Loucy (cell line): ENCODE measurements around the gene CEP63.

Source experiments
- H2AFZ ChIP-seq: fragments of 200-600 bp; sonication (generic); 2 replicates; pipeline ENCODE4 v1.6.0; 2016; ENCODE audit warnings: antibody characterized with exemption, mild to moderate bottlenecking, low read length, moderate library complexity
- H3F3A ChIP-seq: fragments of 200-600 bp; 2 replicates; pipeline ENCODE4 v1.6.0; 2016; ENCODE audit warnings: antibody characterized with exemption, low read depth, mild to moderate bottlenecking
- H3K27me3 ChIP-seq: fragments of 200-600 bp; sonication (generic); 2 replicates; pipeline ENCODE4 v1.6.1; 2014; ENCODE audit warnings: low read length, mild to moderate bottlenecking; ENCODE audit not compliant: insufficient read depth, poor library complexity, severe bottlenecking
- H3K36me3 ChIP-seq: fragments of 200-600 bp; sonication (generic); 2 replicates; pipeline ENCODE4 v1.6.1; 2016; ENCODE audit warnings: low read length; ENCODE audit not compliant: insufficient read depth
- H3K4me1 ChIP-seq: fragments of 200-600 bp; sonication (generic); 2 replicates; pipeline ENCODE4 v1.5.1; 2014; ENCODE audit warnings: low read length, mild to moderate bottlenecking; ENCODE audit not compliant: insufficient read depth, poor library complexity, severe bottlenecking
- H3K4me2 ChIP-seq: fragments of 200-600 bp; sonication (generic); 2 replicates; pipeline ENCODE4 v1.6.0; 2014; ENCODE audit warnings: antibody characterized with exemption, low read length, low read depth, mild to moderate bottlenecking; ENCODE audit not compliant: poor library complexity, severe bottlenecking
- H3K4me3 ChIP-seq: fragments of 200-600 bp; sonication (generic); 2 replicates; pipeline ENCODE4 v1.5.1; 2014; ENCODE audit warnings: low read length, mild to moderate bottlenecking, mixed read lengths; ENCODE audit not compliant: poor library complexity, severe bottlenecking
- H3K79me2 ChIP-seq: fragments of 200-600 bp; sonication (generic); 2 replicates; pipeline ENCODE4 v1.6.1; 2014; ENCODE audit warnings: low read length; ENCODE audit not compliant: insufficient read depth
- H3K9ac ChIP-seq: fragments of 200-600 bp; sonication (generic); 2 replicates; pipeline ENCODE4 v1.6.0; 2014; ENCODE audit warnings: mild to moderate bottlenecking, low read depth, low read length, moderate library complexity; ENCODE audit not compliant: poor library complexity, severe bottlenecking
- H3K9me2 ChIP-seq: fragments of 200-600 bp; sonication (generic); replicated peaks from 2 replicates; pipeline ENCODE4 v1.6.1; 2016; ENCODE audit warnings: low read depth, low read length, mixed read lengths
- H3K9me3 ChIP-seq: fragments of 200-600 bp; sonication (generic); 2 replicates; pipeline ENCODE4 v1.6.1; 2014; ENCODE audit warnings: mild to moderate bottlenecking, antibody characterized with exemption, low read length, low read depth; ENCODE audit not compliant: insufficient read depth
- H4K20me1 ChIP-seq: fragments of 200-600 bp; sonication (generic); 2 replicates; pipeline ENCODE4 v1.6.0; 2014; ENCODE audit warnings: antibody characterized with exemption, low read length, mild to moderate bottlenecking; ENCODE audit not compliant: insufficient read depth, poor library complexity, severe bottlenecking
- EZH2phosphoT487 ChIP-seq: fragments of 200-600 bp; IDR thresholded peaks from 2 replicates; pipeline ENCODE4 v1.6.1; 2018; ENCODE audit warnings: antibody characterized with exemption, mild to moderate bottlenecking, moderate library complexity, borderline replicate concordance
- TF ChIP-seq, protein P1 (sequence below): fragments of 200-600 bp; sonication (generic); conservative IDR thresholded peaks from 2 replicates; pipeline ENCODE4 v1.5.1; 2014; ENCODE audit warnings: mild to moderate bottlenecking, antibody characterized with exemption, low read length

Gene CEP63

DNA sequence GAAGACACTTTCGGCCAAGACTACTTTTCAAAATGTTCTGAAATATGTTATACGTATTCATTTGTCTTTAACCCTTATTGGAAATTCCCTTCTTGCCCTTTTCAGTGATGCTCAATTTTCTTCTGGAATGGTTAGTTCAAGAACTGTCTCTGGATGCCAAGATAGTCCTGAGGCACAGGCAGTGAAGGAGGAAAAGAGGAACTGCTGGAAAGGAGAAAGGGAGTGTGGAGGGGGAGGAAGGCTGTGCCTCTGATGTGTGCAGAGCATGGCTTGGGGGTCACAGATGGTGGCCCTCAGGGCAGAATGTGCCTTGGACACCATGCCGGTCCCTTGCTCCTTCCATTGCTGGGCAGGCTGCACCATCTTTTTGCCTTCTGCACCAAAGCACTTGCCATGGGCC is 73.7 kb downstream of the CEP63 start:
- H3K9ac ChIP-seq, result no peak overlapping the region
- H3K4me3 ChIP-seq, result no peak overlapping the region
- no peaks in the 10 kb centered on the region for H3K9me2 ChIP-seq
- no peaks in the 10 kb centered on the region for H3K9me3 ChIP-seq
- peaks cover 35% of the 10 kb centered on the region; the same call in 1 of the 2 replicates for H3K36me3 ChIP-seq
- H3K79me2 ChIP-seq, result no peaks in the 10 kb centered on the region
- H2AFZ ChIP-seq, result no peak overlapping the region
- H3F3A ChIP-seq, result no peaks in the 10 kb centered on the region
- no peaks in the 10 kb centered on the region for H3K27me3 ChIP-seq
- H3K4me2 ChIP-seq, result no peak overlapping the region
- TF ChIP-seq, protein P1, sequence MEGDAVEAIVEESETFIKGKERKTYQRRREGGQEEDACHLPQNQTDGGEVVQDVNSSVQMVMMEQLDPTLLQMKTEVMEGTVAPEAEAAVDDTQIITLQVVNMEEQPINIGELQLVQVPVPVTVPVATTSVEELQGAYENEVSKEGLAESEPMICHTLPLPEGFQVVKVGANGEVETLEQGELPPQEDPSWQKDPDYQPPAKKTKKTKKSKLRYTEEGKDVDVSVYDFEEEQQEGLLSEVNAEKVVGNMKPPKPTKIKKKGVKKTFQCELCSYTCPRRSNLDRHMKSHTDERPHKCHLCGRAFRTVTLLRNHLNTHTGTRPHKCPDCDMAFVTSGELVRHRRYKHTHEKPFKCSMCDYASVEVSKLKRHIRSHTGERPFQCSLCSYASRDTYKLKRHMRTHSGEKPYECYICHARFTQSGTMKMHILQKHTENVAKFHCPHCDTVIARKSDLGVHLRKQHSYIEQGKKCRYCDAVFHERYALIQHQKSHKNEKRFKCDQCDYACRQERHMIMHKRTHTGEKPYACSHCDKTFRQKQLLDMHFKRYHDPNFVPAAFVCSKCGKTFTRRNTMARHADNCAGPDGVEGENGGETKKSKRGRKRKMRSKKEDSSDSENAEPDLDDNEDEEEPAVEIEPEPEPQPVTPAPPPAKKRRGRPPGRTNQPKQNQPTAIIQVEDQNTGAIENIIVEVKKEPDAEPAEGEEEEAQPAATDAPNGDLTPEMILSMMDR, result no peak
- TF ChIP-seq EZH2phosphoT487, result no peak
- H3K4me1 ChIP-seq, result no peaks in the 10 kb centered on the region
- H4K20me1 ChIP-seq, result no peaks in the 10 kb centered on the region

DNA sequence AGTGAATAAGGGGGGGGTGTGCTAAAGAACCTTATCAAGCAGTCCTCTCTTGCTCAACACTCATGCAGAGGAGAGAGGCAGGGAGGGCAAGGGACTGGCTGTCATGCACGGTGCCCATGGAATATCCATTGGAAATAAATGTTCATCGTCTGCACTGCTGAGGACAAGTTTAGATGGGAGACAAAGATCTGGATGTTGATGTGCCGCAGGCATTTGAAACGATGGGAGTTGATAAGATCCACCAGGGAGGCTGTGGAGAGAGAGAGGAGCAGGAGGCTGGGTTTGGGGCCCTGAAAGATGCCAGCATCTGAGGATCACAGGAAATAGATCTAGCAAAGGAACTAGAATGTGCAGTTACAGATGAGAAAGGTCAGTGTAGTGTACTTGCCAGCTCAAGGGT is 76.2 kb downstream of the CEP63 start:
- H4K20me1 ChIP-seq, result no peaks in the 10 kb centered on the region
- peaks cover 35% of the 10 kb centered on the region; the same call in 1 of the 2 replicates for H3K36me3 ChIP-seq
- H3K27me3 ChIP-seq, result no peaks in the 10 kb centered on the region
- no peak overlapping the region for H3K9ac ChIP-seq
- no peaks in the 10 kb centered on the region for H3F3A ChIP-seq
- H3K4me2 ChIP-seq, result no peak overlapping the region
- H3K9me2 ChIP-seq, result no peaks in the 10 kb centered on the region
- no peak for TF ChIP-seq EZH2phosphoT487
- TF ChIP-seq, protein P1, result no peak
- H3K4me1 ChIP-seq, result no peaks in the 10 kb centered on the region
- no peak overlapping the region for H2AFZ ChIP-seq
- no peak overlapping the region for H3K4me3 ChIP-seq
- H3K9me3 ChIP-seq, result no peaks in the 10 kb centered on the region
- H3K79me2 ChIP-seq, result no peaks in the 10 kb centered on the region

DNA sequence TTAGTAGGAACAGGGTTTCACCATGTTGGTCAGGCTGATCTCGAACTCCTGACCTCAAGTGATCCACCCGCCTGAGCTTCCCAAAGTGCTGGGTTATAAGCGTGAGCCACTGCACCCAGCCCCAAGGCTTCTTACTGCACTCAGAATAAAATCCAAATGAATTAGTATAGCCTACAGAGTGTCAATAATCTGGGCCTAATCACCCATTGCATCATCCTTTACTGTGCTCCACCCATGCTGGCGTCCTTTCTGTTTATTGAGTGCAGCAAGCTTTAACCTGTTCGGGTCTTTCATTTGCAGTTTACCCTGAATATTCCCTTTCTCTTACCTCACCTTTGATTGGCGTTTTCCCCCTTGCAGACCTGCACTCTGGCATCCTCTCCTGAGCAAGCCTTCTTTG is 77.7 kb downstream of the CEP63 start:
- TF ChIP-seq, protein P1, result no peak
- no peak for TF ChIP-seq EZH2phosphoT487
- H3K36me3 ChIP-seq, result peaks cover 27% of the 10 kb centered on the region; the same call in 1 of the 2 replicates
- no peak overlapping the region for H3K9ac ChIP-seq
- no peaks in the 10 kb centered on the region for H4K20me1 ChIP-seq
- no peaks in the 10 kb centered on the region for H3K9me2 ChIP-seq
- no peak overlapping the region for H2AFZ ChIP-seq
- no peaks in the 10 kb centered on the region for H3K4me1 ChIP-seq
- H3K4me2 ChIP-seq, result no peak overlapping the region
- H3K27me3 ChIP-seq, result no peaks in the 10 kb centered on the region
- no peaks in the 10 kb centered on the region; the same call in 1 of the 2 replicates for H3K9me3 ChIP-seq
- H3K4me3 ChIP-seq, result no peak overlapping the region
- no peaks in the 10 kb centered on the region for H3F3A ChIP-seq
- H3K79me2 ChIP-seq, result no peaks in the 10 kb centered on the region
